Kidney (tissue), 14 donors: Measurements from ENCODE around the gene CD48. TPM values are rescaled to one million over a fixed set of nuclear protein-coding genes. Genes with fewer than 3 reads are reported as not detected.

Experiments
- DNase-seq, 5 donors: peaks; one replicate each; pipeline ENCODE4 v3.0.0-alpha.2; 2013 to 2020
- FAIRE-seq: peaks from 2 replicates; lab custom pipeline; 2012; peaks lifted over from hg19 to GRCh38; lab: Jason Lieb, UNC
- H3K27ac ChIP-seq, 2 donors: one replicate each; pipeline ENCODE4 v1.7.0; 2013; ENCODE audit warnings: low read depth in 2 of 2, low read length in 2 of 2, inconsistent platforms in 1 of 2
- H3K27me3 ChIP-seq: one replicate; pipeline ENCODE4 v1.7.1; 2013; ENCODE audit warnings: low read length, inconsistent platforms; ENCODE audit not compliant: control insufficient read depth, insufficient read depth
- H3K36me3 ChIP-seq, 3 donors: one replicate each; pipeline versions ENCODE4 v1.7.0 to v1.7.1; 2013; ENCODE audit warnings: low read length in 3 of 3, control low read depth in 1 of 3, inconsistent platforms in 1 of 3; ENCODE audit not compliant: insufficient read depth in 3 of 3, control insufficient read depth in 2 of 3
- H3K4me1 ChIP-seq, 3 donors: one replicate each; pipeline versions ENCODE4 v1.7.0 to v1.7.1; 2013; ENCODE audit warnings: low read length in 3 of 3, inconsistent platforms in 1 of 3, low read depth in 1 of 3; ENCODE audit not compliant: control insufficient read depth in 2 of 3, insufficient read depth in 2 of 3
- H3K4me3 ChIP-seq, 3 donors: one replicate each; pipeline versions ENCODE4 v1.7.0 to v1.8.1; 2013; ENCODE audit warnings: low read length in 3 of 3, control low read depth in 1 of 3, inconsistent platforms in 1 of 3
- H3K9ac ChIP-seq, 3 donors: one replicate each; pipeline versions ENCODE4 v1.7.0 to v1.7.1; 2013; ENCODE audit warnings: low read length in 3 of 3, control low read depth in 1 of 3, inconsistent platforms in 1 of 3
- H3K9me3 ChIP-seq, 3 donors: one replicate each; pipeline versions ENCODE4 v1.7.0 to v1.7.1; 2013; ENCODE audit warnings: low read length in 3 of 3, control low read depth in 1 of 3, inconsistent platforms in 1 of 3; ENCODE audit not compliant: control insufficient read depth in 2 of 3, insufficient read depth in 1 of 3
- CTCF ChIP-seq: IDR thresholded peaks from 3 replicates; pipeline ENCODE4 v1.5.1; 2012; ENCODE audit warnings: mild to moderate bottlenecking, moderate library complexity, borderline replicate concordance; ENCODE audit not compliant: insufficient read depth; ENCODE audit errors: extremely low read depth
- intact Hi-C: fragments of 100-400 bp; cut with DNase I; formaldehyde crosslinking; loops from one replicate; pipeline ENCODE4 v1.11.1; 2022
- polyA plus RNA-seq: library from polyadenylated mRNA; stranded (reverse); fragments of 350-450 nt; fragmentation: Illumina TruSeq; extraction: RNeasy Lipid Tissue Mini Kit (QIAGEN cat#74804); gene quantifications from one replicate; pipeline ENCODE4 v1.2.3, GENCODE V29; 2014; ENCODE audit warnings: low read depth, low replicate concordance; ENCODE audit not compliant: insufficient read depth
- total RNA-seq: library from RNA; stranded (reverse); fragmentation: NEBNext Ultra II Directional; extraction: Animal tissue kit (Norgen Biotek cat#: 25700); gene quantifications from one replicate; pipeline ENCODE4 v1.2.1, GENCODE V29; 2021
- donor health status: control.
- donor health status: control.
- donor health status: control.
- donor health status: control.
- donor health status: control.
- donor health status: DM: yes; HTN: yes; CAD: no.
- donor health status: Normal renal cell carcinoma (clear cell type).

The CD48 gene
- total and polyA plus RNA-seq, 2 donors from 2014 or later, result 3.2 to 20.5 TPM

- Histone ChIP-seq H3K9me3 (no peaks in the 10 kb centered on the region), H3K36me3 (no peaks in the 10 kb centered on the region), H3K9ac (no peak overlapping the region), H3K27me3 (no peaks in the 10 kb centered on the region), H3K27ac (no peak overlapping the region), H3K4me1 (peaks cover 0 to 2% (median 0%) of the 10 kb centered on the region in 3 donors), H3K4me3 (no peak overlapping the region)
- DNase-seq (no peak), FAIRE-seq (no peak)
- intact Hi-C loops, result no loop called here
- TF ChIP-seq CTCF, result no peak
Observed at GRCh38 chr1:160646180-160646579, 65.4 kb downstream of the CD48 start.

GRCh38 chr1:160645386-160646130 is 66.1 kb downstream of the CD48 start:
- Histone ChIP-seq H3K4me1 (peaks cover 0 to 2% (median 0%) of the 10 kb centered on the region in 3 donors), H3K27ac (no peak overlapping the region), H3K36me3 (no peaks in the 10 kb centered on the region), H3K4me3 (no peak overlapping the region), H3K27me3 (no peaks in the 10 kb centered on the region), H3K9ac (no peak overlapping the region), H3K9me3 (no peaks in the 10 kb centered on the region)
- DNase-seq (no peak), FAIRE-seq (no peak)
- intact Hi-C loops, result no loop called here
- TF ChIP-seq CTCF, result no peak

GRCh38 chr1:160644399-160644798 is 67.2 kb downstream of the CD48 start:
- Histone ChIP-seq H3K36me3 (no peaks in the 10 kb centered on the region), H3K9me3 (no peaks in the 10 kb centered on the region), H3K4me1 (peaks cover 0 to 2% (median 0%) of the 10 kb centered on the region in 3 donors), H3K9ac (no peak overlapping the region), H3K27ac (no peak overlapping the region), H3K27me3 (no peaks in the 10 kb centered on the region), H3K4me3 (no peak overlapping the region)
- FAIRE-seq (no peak), DNase-seq (no peak)
- TF ChIP-seq CTCF, result no peak
- intact Hi-C loops, result no loop called here
